K562 treated with DMSO at 1 percent for 12 hours (cell line): Measurements from ENCODE around the gene NANP. TPM values are rescaled to one million over a fixed set of nuclear protein-coding genes. Genes with fewer than 3 reads are reported as not detected.

ENCODE experiments used
- total RNA-seq: library from RNA; unstranded; fragments of 300-600 nt; gene quantifications from 2 replicates; pipeline ENCODE4 v1.2.3, GENCODE V29; 2022; ENCODE audit not compliant: insufficient read depth

NANP gene, protein sequence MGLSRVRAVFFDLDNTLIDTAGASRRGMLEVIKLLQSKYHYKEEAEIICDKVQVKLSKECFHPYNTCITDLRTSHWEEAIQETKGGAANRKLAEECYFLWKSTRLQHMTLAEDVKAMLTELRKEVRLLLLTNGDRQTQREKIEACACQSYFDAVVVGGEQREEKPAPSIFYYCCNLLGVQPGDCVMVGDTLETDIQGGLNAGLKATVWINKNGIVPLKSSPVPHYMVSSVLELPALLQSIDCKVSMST
- 2.0 and 5.1 TPM in 2 replicates for total RNA-seq

DNA sequence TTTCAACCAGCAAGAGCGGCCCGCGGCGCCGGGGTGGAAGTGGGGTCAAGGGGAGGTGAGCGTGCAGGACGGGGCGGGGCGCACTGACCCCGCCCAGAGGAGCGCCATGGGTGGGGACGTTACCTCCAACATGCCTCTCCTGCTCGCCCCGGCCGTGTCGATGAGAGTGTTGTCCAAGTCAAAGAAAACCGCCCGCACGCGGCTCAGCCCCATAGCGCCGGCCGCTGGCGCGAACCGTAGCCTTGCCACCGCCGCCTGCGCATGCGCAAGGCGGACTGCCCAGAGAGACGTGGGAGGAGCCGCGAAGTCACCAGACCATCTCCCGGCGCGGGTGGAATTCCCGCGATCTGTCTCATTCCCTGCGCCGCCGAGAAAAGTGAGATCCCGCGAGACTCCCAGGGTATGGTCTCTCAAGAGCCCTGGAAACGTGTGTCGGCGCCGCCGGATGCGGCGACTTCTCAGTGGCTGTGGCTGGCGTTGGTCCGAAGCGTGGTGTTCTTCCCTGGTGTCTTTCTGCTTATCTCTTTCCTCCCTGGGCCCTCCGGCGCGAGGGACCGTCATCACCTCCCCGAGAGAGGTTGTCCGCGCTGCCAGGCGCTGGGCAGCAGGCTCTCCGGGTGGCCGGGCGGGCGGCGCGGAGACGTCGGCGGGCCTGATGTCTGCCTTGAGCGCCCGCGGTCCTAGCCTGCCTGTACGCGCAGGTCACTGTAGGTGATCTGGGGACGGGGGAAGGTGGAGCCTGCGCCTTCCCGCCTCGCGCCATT is at the start of gene NANP:
Gene NANP, minus strand, starts transcription at position 279 of the 764 bp plus-strand sequence. Its CDS starts 66 bp downstream, at position 213.

DNA sequence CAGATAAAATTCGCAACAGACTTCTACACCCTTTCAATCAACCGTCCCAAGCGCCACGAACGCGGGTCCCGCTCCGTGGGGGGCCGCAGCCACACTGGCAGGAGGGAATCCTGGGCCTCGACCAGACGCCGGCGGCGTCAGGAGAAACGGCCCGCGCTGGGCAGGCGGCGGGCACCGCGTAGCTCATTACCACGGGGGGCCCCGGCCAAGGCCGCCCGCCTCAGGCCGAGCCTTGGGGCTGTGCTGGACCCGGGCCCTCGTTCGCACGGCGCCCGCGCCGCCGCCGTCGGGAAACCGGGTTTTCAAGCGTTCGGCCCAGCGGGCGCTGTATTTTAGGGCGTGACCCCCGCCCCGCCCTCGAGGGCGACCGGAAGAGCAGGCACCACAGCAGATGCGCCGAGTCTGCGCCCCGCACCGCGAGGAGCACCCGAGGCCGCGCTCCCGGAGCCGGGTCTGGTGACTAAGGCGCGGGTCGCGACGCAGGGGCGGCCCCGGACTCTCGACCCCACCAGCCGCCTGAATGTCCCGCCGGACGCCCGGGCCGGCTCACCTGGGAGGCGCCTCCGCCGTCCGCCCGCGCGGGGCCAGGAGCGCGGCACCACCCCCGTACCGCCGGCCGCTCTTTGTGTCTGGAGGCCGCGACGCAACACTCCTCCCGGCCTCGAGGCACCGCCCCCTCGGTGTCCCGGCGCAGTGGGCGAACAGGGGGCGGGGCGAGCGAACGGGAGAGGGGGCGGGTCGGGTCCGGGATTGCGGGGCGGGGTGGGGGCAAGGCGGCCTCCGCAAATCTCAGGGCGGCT is 38.7 kb downstream of the NANP start, which contains the start of gene NINL:
Gene NINL, minus strand, starts transcription at position 627 of the 800 bp plus-strand sequence. CDS start 58,944 bp downstream, outside the sequence.

Other genes starting within 250 kb of the NANP start
- 25.8 and 31.3 TPM in 2 replicates for gene ABHD12, start 233.2 kb downstream of the NANP start, total RNA-seq
- 10.6 and 18.7 TPM in 2 replicates for gene GINS1, start 216.3 kb downstream of the NANP start, total RNA-seq
- gene NINL, start 38.5 kb downstream of the NANP start, total RNA-seq, result not detected in 2 replicates
- gene ZNF337, start 72.8 kb upstream of the NANP start, total RNA-seq, result 2.7 TPM in 1 of 2 replicates, not detected in the other